Measurements from ENCODE around the gene RBM7.

The RBM7 gene

DNA sequence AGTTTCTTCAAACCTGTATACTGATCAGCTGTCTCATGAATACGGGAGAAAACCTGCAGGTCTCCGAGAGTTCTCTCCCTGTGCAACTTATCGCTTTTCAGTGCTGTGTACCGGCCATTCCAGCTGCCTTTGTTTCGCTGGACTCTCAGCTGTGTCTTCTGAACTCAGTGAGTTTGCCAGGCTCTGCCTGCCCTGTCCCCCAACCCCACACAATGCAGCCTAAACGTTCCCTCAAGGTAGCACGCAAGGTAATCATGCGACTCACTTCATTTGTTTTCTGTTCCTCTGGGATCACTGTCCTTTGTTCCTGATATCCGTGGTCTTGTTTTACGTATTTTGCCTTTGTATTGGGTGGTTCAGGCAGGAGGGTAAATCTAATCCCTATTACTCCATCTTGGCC, 13.5 kb downstream of the RBM7 start:
- Histone ChIP-seq H3K4me3 (ENCODE audit: low read length) (no peak overlapping the region), H3K9me3 (ENCODE audit: control insufficient read depth, insufficient read depth, low read length) (no peaks in the 10 kb centered on the region), H3F3A (ENCODE audit: control insufficient read depth, insufficient read depth) (no peaks in the 10 kb centered on the region; the same call in 1 of the 2 replicates), H3K36me3 (ENCODE audit: control insufficient read depth, low read length) (peaks cover 17% of the 10 kb centered on the region), H4K20me1 (ENCODE audit: control insufficient read depth, insufficient read depth, low read depth, low read length) (no peaks in the 10 kb centered on the region), H3K27me3 (ENCODE audit: control insufficient read depth, low read length) (no peaks in the 10 kb centered on the region), H3K9me2 (replicated peaks; ENCODE audit: control insufficient read depth, low read length) (no peaks in the 10 kb centered on the region), H3K4me2 (ENCODE audit: low read length) (no peak overlapping the region), H3K27ac (ENCODE audit: low read depth, low read length) (no peak overlapping the region), H3K4me1 (ENCODE audit: control insufficient read depth, low read length) (peaks cover 37% of the 10 kb centered on the region), H3K79me2 (ENCODE audit: control insufficient read depth, low read length) (no peaks in the 10 kb centered on the region)
- TF ChIP-seq, protein P1, sequence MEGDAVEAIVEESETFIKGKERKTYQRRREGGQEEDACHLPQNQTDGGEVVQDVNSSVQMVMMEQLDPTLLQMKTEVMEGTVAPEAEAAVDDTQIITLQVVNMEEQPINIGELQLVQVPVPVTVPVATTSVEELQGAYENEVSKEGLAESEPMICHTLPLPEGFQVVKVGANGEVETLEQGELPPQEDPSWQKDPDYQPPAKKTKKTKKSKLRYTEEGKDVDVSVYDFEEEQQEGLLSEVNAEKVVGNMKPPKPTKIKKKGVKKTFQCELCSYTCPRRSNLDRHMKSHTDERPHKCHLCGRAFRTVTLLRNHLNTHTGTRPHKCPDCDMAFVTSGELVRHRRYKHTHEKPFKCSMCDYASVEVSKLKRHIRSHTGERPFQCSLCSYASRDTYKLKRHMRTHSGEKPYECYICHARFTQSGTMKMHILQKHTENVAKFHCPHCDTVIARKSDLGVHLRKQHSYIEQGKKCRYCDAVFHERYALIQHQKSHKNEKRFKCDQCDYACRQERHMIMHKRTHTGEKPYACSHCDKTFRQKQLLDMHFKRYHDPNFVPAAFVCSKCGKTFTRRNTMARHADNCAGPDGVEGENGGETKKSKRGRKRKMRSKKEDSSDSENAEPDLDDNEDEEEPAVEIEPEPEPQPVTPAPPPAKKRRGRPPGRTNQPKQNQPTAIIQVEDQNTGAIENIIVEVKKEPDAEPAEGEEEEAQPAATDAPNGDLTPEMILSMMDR (IDR thresholded peaks at IDR 0.05; ENCODE audit: low read depth, low read length, poor library complexity, severe bottlenecking), result no peak
- TF ChIP-seq EZH2phosphoT487 (IDR thresholded peaks at IDR 0.05; ENCODE audit: borderline replicate concordance, low read length), result no peak

DNA sequence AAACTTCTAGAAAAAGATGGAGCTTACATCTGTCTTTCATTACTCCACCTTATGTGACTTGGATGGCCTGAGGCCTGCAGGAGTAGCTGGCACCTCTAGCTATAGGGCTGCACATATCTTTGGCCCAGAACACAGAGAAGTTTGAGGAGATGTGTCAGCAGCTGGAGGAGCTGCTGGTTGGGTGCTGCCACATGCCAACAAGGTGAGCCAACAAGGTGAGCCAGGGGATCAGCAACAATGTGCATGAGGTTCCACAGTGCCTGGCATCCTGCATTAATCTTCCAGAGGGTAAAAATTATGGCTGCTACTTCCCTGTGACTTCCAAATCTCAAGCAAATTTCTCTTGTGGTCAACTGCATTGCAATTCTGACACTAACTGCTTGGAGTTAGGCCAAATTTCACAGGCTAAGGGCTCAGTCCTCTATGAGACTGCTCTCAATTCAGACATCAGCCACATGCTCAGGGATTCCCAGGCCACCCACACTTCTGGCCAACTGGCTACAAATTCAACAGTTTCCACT, 16.0 kb downstream of the RBM7 start:
- Histone ChIP-seq H3K4me3 (ENCODE audit: low read length) (no peak overlapping the region), H4K20me1 (ENCODE audit: control insufficient read depth, insufficient read depth, low read depth, low read length) (no peaks in the 10 kb centered on the region), H3K36me3 (ENCODE audit: control insufficient read depth, low read length) (no peaks in the 10 kb centered on the region), H3K79me2 (ENCODE audit: control insufficient read depth, low read length) (no peaks in the 10 kb centered on the region), H3K9me3 (ENCODE audit: control insufficient read depth, insufficient read depth, low read length) (no peaks in the 10 kb centered on the region), H3K27ac (ENCODE audit: low read depth, low read length) (no peak overlapping the region), H3K9me2 (replicated peaks; ENCODE audit: control insufficient read depth, low read length) (no peaks in the 10 kb centered on the region), H3K27me3 (ENCODE audit: control insufficient read depth, low read length) (no peaks in the 10 kb centered on the region), H3K4me1 (ENCODE audit: control insufficient read depth, low read length) (peaks cover 37% of the 10 kb centered on the region), H3K4me2 (ENCODE audit: low read length) (no peak overlapping the region), H3F3A (ENCODE audit: control insufficient read depth, insufficient read depth) (no peaks in the 10 kb centered on the region)
- TF ChIP-seq EZH2phosphoT487 (IDR thresholded peaks at IDR 0.05; ENCODE audit: borderline replicate concordance, low read length), result no peak
- TF ChIP-seq, protein P1 (IDR thresholded peaks at IDR 0.05; ENCODE audit: low read depth, low read length, poor library complexity, severe bottlenecking), result no peak

DNA sequence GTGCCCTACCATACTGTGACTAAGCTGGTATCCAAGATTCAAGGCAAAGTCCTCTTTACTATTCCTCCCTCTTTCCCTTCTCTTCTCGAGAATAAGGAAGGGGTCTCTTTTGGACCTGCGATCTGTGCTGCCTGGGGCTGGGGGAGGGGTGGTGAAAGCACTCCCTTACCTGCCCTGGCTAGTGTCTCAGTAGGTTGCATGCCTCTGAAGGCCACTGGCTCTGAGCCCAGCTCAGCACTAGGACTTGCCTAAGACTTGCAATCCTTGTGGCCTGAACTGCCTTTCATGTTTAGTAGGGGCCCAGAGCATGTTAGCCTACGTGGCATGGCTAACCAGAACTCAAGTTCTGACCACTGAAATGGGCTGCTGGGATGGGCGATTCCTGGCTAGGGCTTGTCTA, 25.8 kb downstream of the RBM7 start:
- no peak overlapping the region for H3K4me2 ChIP-seq (ENCODE audit: low read length)
- H3K4me1 ChIP-seq (ENCODE audit: control insufficient read depth, low read length), result peaks cover 8% of the 10 kb centered on the region
- H3F3A ChIP-seq (ENCODE audit: control insufficient read depth, insufficient read depth), result no peaks in the 10 kb centered on the region
- no peaks in the 10 kb centered on the region for H3K9me2 ChIP-seq (replicated peaks; ENCODE audit: control insufficient read depth, low read length)
- no peak overlapping the region for H3K4me3 ChIP-seq (ENCODE audit: low read length)
- H4K20me1 ChIP-seq (ENCODE audit: control insufficient read depth, insufficient read depth, low read depth, low read length), result no peaks in the 10 kb centered on the region
- TF ChIP-seq EZH2phosphoT487 (IDR thresholded peaks at IDR 0.05; ENCODE audit: borderline replicate concordance, low read length), result no peak
- TF ChIP-seq, protein P1 (IDR thresholded peaks at IDR 0.05; ENCODE audit: low read depth, low read length, poor library complexity, severe bottlenecking), result no peak
- H3K27me3 ChIP-seq (ENCODE audit: control insufficient read depth, low read length), result no peaks in the 10 kb centered on the region
- no peaks in the 10 kb centered on the region for H3K9me3 ChIP-seq (ENCODE audit: control insufficient read depth, insufficient read depth, low read length)
- no peaks in the 10 kb centered on the region for H3K36me3 ChIP-seq (ENCODE audit: control insufficient read depth, low read length)
- no peaks in the 10 kb centered on the region for H3K79me2 ChIP-seq (ENCODE audit: control insufficient read depth, low read length)
- H3K27ac ChIP-seq (ENCODE audit: low read depth, low read length), result no peak overlapping the region

Data from DOHH2 (cell line).